CD4-positive, alpha-beta T cell treated with Interferon alpha-2 for 1 hour (primary cell): ENCODE measurements around the gene EPHA2.
"Not testable (repeated sequence)": the region's sequence is repeated elsewhere in the genome, so short reads cannot be mapped to it uniquely, and the experiment has no call there.

ENCODE experiments used
- DNase-seq, 2 donors: peaks; one replicate each; pipeline ENCODE4 v3.0.0-alpha.2; 2020 to 2022

The EPHA2 gene

DNA sequence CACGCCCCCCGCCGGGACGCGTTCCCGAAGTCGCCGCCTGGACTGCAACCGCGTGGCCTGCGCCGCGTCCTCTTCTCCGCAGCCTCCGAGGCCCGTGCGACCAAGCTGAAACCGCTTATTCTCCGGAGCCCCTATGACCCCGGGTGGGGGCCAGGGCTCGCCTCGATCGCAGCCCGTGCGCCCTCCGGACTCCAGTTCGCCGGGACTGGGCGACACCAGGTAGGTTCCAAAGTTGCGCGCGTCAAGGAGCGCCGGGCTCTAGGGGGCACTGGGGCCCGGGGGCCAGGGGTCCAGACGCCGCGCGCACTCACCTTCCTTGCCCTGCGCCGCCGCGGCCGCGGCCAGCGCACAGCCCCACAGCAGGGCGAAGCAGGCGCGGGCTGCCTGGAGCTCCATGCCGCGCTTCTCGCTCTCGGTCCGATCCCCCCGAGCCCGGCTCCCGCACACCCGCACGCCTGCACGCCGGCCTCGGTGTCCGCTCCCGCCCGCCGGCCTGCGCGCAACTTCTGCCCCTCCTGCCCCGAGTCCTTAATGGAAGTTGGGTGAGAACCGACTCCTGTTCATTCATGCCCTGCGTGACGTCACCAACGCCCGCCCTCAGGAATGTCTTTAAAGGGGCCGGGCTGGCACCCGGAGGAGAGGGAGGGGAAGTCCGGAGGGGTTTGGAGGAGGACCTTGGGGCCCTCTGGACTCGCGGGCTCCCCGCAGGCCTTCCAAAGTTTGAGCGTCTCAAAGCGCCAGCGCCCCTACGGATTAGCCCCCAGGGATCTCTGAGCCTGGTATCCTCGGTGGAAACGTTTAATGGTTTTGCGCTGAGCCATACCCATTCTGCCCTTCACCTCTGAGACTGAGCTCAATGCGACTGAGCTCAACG is at the start of gene EPHA2:
TSS of gene EPHA2 (minus strand) at position 533 of the 874 bp plus-strand sequence. CDS start at position 396, 137 bp downstream.
- no peak for DNase-seq

DNA sequence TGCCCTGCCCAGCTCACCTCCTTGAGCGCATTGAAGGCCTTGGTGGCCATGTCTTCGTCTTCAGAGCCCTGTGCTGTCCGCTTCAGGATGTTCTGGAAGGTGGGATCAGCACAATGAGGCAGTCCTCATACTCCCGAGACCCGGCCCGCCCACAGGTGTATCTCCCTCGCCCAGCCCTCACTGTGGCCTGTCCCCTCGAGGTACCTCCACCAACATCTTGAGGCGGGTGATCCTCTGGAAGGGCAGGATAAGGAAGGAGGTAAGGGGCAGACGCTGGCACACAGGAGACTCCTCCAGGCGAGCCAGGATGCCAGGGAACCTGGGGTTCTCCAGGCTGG is 49.4 kb upstream of the EPHA2 start:
- no peak for DNase-seq

DNA sequence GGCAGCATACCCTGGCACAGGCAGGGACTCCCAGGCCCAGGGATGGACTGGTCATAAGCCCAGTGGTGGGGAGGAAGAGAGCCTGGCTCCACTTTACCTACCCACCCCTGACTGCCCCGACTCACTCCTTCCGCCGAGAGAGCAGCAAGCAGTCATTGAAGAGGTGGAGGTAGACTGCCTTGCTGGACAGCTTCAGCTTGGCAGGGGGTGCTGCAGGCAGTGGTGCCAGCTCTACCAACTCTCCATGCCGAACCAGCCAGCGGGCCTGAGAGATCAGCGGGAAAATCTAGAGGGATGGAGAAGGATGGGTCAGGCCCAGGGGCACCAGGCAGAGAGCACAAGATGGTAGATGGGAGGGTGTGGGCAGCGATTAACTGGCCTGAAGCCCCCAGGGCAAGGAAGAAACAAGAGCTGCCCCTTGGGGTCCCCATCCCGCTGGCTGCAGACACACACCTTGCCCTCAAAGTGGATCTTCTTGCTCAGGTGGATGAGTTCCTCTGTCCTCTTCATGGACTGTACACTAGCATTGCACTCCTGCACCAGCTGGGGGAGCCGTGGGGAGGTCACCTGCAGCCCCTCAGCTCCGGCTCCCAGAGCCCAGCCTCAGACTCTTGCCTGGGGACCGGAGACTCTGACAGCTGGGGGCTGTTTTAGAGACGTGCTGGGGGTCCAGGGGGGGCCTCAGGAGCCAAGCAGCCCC is 48.9 kb upstream of the EPHA2 start:
- peak; percentile 32 to 39 for DNase-seq

DNA sequence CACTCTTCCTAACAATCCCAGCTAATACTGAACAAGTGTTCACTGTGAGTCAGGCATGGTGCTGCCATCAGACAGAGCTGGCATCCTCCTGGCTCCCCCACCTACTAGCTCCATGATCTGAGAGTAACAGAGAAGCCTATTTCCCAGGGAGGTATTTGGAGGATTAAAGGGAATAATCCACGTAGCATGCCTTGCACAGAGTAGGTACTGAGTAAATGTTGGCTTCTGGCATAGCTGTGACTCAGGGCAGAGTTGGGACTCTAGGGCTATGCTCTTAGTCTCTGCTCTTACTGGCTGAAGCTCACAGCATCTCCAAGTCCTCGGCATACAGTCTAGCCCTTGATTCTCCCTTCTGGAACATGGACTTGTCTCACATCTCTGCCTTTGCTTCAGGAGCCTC is 48.3 kb upstream of the EPHA2 start:
- DNase-seq = no peak

DNA sequence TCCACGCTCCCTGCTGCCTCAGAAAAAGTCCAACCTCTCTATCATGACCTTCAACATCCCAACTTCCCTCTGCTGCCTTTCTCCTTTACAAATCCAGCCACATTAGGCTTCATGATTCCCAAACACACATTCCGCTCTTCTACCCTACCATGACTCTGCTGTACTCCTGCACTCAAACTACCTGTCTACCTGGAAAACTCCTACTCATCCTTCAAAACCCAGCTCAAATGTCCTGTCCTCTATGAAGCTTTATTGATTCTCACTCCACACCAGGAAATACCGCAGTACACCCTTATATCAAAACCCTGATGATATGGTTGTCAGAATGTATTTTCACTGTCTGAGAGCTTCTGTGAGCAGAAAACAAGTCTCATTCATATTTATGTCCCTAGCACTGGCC is 47.7 kb upstream of the EPHA2 start:
- no peak for DNase-seq

DNA sequence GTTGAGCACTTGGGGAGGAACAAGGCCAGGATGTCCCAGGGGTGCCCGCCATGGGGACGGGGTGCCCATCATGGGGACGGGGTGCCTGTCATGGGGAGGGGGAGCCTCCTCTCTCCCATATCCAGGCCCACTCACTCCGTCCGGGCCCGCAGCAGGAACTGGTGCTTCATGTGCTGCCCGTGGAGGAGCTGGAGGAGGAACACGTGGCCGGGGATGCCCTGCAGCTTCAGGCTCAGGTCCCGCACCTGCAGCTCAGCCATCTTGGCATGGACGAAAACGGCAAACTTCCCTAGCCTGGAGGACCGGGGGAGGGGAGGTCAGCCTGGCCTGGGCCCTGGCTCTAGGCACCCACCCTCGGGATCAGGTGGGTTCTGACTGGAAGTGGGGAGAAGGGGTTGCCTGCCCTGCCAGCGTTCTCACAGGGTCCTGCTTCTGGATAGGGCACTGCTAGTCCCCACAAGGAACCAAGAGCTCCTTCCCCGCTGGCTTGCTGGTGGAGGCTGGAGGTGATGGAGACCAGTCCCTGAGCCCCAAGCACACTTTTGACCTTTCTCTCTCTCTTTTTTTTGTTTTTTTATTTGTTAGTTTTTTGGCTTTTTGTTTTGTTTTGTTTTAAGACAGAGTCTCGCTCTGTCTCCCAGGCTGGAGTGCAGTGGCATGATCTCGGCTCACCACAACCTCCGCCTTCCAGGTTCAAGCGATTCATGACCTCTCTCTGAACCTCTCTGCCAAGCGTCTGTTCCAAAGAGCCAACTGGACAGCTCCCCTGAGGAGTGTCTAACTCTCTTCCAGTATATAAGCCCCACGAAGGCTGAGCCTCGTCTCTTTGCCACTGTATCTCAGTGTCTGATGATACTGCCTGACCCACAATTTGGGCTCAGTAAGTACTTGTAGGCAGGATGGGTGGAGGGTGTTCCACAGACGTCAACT is 46.7 kb upstream of the EPHA2 start:
- DNase-seq = no peak

DNA sequence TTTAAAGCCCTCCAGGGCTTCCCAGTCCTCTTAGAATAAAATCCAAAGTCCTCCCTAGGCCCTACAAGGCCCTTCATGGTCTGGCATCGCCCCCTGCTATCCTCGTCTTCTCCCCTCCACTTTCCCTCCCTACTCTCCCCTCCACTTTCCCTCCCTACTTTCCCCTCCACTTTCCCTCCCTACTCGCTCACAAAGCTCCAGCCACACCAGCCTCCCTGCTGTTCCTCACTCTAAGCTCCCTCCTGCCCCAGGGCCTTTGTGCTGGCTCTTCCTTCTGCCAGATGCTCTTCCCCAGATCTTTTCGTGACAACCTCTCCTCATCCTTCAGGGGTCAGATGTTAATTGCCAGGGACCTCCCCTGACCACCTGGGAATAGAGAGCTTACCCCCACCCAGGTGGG is 43.8 kb upstream of the EPHA2 start:
- no peak for DNase-seq

DNA sequence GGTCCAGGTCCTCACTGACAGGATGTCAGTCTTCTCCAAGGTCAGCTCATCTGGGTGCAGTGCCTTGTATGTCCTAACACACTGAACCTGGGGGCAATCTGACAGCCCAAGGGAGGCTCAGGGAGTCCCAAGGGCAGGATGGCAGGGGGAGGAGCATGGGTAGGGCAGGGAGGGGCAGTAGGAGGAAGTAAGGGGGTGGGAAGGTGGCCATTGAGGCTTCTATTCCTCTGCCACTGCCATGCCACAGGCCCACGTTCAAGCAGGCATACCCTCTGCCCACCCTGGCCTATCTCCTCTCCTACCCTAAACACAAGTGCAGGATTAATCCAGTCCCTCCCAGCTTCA is 43.3 kb upstream of the EPHA2 start:
- DNase-seq = no peak

DNA sequence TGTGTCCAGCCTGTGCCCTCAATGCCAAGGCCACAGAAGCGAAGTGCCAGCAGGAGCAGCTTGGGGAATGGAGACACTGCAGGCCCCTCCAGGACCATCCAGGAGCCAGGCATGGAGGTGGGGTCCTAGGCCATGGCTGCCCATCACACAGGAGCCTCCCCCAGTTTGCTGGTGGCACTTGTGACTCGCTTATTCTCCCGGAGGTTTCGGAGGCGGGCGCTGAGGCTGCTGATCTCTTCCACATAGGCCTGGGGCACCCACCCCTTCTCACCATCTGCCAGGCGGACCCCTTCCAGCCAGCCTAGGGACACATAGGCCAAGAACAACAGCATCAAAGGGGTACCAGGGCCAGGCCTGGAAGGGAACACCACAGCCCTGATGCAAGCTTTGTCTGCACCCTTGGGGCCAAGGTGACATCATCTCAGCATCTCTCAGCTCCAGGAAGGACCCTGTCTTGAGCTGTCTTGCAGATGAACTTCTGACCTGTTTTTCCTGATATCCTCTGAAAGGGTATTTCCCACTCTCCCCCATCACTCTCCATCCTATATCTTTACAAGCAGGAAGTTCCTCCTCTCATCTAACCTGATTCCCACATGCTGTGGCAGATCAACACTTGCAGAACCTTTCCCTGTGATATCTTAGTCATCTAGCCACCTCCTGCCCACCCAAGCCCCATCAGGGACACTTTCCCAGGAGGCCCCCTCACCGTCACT is 42.7 kb upstream of the EPHA2 start:
- DNase-seq = no peak

DNA sequence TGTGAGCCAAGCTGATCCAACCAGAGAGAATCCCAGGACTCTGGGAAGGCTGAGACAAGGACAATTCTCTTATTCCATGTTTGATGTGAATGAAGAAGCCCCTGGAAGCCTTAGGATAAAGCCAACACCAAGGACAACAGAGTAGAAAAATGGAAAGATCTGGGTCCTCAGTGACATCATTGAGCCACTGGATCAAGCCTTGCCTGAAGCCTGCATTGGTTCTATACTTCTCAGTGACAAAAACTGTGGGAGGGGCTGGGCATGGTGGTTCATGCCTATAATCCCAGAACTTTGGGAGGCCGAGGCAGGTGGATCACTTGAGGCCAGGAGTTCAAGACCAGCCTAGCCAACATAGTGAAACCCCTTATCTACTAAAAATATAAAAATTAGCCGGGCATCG is 41.0 kb upstream of the EPHA2 start:
- DNase-seq = no peak

DNA sequence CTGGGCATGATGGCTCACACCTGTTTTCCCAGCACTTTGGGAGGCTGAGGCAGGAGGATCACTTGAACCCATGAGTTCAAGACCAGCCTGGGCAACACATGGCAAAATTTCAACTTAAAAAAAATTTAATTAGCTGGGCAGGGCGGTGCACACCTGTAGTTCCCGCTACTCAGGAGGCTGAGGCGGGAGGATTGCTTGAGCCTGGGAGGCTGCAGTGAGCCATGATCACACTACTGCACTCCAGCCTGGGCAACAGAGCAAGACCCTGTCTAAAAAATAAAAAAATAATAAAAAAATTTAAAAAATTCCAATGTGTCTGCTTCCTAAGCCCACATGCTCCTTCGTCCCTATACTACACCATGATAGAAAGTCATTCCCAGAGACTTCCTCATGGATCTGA is 40.3 kb upstream of the EPHA2 start:
- DNase-seq = not testable (repeated sequence)

DNA sequence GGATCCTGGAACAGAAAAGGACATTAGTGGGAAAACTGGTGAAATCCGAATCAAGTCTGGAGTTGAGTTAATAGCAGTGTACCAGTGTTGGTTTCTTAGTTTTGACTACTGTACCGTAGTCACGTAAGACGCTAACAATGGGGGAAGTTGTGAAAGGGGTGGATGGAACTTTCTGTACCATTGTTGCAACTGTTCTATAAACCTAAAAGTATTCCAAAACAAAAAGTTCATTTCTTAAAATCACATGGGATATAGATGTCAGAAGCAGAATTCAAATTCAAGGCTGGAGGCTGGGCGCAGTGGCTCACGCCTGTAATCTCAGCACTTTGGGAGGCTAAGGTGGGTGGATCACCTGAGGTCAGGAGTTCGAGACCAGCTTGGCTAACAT is 39.6 kb upstream of the EPHA2 start:
- no peak for DNase-seq

DNA sequence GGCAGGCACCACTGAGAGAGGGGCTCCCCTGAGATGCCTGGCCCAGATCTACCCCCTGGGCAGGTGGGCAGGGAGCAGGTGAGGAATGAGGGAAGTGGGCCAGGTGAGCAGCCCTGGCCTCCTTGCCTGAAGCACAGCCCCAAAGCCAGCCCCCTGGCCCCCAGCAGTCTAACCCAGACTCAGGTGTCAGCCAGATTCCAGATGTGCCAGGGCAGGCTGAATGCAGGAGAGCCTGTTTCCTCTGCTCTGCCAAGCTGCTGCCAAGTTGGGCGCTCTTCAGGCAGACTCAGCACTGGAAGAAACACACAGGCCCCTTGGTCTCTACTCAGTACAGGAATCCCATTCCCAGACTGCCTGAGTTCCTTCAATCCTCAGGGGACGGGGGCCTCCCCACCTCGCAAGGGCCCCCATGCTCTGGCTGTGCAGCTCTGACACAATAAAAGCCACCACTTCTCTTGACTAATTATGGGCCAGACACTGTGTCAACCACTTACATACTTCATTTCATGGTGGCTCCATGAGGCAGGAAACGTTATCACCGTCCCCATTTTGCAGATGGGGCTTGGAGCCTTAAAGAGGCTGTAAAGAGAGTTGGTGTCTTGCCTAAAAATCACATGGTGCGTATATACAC is 36.2 kb upstream of the EPHA2 start:
- DNase-seq = no peak

DNA sequence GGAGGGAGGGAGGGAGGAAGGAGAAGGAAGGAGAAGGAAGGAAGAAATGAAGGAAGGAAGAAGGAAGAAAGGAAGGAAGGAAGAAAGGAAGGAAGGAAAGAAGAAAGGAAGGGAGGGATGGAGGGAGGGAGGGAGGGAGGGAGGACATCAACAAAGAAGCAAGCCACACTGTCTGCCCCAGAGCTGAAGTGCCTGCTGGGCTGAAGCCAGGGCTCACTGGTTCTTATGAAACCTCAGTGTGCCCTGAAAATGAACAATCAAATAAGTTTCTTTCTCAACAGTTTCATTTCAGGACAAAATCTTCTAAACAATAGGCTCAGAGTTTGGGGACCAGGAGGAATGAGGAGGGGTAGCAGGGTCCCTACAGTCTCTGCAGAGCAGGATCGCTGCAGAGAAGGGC is 35.4 kb upstream of the EPHA2 start:
- DNase-seq = no peak

DNA sequence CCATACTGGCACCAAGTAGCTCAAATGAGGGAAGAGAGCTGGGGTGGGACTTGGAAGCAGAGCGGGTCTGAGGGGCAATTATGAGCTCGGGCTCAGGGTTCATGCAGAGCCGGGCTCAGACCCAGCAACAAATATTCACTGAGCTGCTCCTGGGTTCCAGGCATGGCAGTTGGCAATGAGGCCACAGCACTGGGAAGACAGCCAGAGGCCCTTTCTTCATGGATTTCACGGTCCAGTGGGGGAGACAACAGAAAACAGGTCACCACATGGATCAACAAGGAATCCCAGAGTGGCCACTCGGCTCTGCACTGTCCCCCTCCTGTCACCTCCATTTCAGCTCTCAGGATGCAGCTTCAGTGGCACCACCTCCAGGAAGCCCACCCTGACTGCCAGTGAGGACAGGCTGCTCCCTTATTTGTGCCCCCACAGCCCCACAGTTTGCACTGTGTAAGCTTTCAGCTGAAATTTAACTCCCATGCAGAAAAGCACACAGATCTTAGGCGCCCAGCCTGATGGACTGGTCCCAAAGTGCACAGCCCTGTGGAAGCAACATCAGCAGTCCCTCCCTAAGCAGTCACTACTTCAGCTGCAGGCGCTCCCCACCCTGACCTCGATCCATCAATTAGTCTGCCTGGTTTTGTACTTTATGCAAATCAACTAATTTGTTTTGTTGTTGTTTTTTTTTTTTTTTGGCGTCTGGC is 34.2 kb upstream of the EPHA2 start:
- DNase-seq = no peak

DNA sequence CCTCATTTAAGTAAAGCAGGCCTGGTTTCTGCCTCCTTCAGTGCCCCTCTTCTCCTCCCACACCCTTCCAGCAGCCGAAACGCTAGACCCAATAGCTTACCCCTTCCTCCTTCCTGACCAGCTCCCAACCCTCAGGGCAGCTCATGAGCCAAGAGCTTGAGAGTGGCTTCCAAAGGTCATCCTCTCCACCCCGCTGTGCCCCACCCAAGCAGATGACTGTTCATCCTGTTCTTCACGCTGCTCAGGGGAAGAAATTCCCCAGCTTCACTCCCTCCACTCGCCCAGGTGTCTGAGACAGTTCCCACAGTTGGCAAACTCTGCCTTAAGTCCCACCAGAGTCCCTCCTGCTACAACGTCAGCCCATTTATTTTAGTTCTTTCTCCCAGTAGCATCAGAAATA is 33.1 kb upstream of the EPHA2 start:
- DNase-seq = no peak

DNA sequence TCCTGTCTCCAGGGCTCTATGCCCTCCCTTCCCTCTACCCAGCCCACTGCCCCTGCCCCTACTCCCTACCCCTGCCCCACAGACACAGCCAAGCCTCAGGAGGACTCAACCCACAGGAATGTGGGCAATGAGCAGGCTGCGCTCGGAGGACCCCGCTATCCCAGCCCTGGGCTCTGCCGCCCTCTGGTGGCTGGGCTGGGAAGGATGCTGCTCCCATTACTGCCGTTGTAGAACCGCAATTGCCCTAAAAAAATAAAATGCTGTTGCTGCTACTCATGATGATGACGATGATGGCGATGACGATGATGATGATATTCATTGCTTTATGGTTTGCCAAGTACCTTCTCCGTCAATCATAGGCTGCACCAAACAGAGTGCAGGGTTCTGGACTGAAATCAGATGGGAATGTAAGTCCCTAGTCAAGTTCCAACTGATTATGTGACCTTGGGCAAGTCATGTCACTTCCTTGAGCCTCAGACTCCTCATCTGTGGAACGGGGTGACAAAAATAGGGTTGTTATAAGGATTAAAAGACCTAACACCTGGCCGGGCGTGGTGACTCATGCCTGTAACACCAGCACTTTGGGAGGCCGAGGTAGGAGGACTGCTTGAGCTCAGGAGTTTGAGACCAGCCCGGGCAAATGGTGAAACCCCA is 32.0 kb upstream of the EPHA2 start:
- DNase-seq = peak; percentile 74 to 82

DNA sequence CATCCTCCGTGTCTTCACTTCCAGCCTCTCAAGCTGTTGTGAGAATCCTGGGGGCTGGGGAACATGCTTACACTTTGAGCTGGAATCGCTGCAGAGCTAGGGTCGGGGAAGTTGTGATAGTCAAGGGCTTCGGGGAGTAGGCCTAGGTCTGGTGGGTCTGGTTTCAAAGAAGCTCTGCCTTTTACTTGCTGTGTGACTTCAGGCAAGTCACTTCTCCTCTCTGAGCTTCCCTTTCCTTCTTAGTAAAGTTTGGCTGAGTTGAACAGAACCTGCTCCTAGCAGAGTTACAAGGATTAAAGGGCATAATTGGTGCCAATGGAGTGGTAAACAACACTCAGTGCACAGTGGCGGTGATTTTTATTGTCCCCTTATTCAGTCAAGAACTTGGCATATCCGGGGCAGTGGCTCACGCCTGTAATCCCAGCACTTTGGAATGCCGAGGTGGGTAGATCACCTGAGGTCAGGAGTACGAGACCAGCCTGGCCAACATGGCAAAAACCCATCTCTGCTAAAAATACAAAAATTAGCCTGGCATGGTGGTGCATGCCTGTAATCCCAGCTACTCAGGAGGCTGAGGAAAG is 30.9 kb upstream of the EPHA2 start:
- DNase-seq = no peak

DNA sequence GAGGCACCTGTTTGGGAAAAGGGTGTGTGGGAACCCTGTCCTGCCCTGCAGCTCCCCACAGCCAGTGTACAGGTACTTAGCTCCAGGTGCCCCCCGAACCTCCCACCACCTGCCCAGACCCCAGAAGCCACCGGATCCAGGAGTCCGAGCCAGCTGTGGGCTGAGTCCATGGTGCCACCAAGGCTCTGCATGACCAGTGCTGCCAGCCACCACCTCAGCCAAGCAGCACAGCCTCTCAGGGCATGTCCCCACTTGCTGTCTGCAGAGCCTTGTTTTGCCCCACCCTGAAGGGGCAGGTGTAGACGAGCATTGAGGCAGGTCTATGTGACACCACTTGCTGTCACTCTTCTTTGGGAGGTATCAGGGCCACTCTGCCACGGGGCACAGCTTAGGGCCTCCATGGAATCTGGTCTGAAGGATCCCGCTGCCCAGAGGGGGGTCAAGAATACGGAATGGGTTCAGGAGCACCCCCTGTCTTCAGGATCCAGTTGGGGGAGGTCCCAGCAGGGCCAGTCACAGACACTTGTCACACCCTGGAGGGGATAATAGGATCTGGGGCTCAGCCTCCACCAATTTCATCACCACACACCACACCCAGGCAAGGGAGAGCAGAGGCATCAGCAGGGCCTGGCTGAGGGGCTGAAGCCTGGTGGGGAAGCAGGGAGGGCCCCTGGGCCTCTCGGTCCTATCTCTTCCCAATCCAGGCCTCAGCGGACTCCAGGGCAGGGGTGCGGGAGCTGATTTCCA is 28.9 kb upstream of the EPHA2 start:
- DNase-seq = no peak
